Right cardiac atrium (tissue), 5 donors: ENCODE measurements around the gene AEBP1. TPM values are rescaled to one million over a fixed set of nuclear protein-coding genes. Genes with fewer than 3 reads are reported as not detected.

Experiments used
- ATAC-seq, 2 donors: fragments of 200-7000 bp; cut with Tn5 transposase; one replicate each; pipeline versions ENCODE4 v1.8.0 to v1.9.1; 2020; ENCODE audit warnings: moderate library complexity in 2 of 2, mild to moderate bottlenecking in 1 of 2
- DNase-seq, 3 donors: peaks; one replicate each; pipeline ENCODE4 v3.0.0-alpha.2; 2020
- H3K27ac ChIP-seq: one replicate; pipeline ENCODE4 v1.5.1; 2013; ENCODE audit warnings: mild to moderate bottlenecking, low read length, control low read depth, moderate library complexity
- H3K27me3 ChIP-seq: one replicate; pipeline ENCODE4 v1.6.1; 2013; ENCODE audit not compliant: control insufficient read depth, insufficient read depth
- H3K4me1 ChIP-seq: one replicate; pipeline ENCODE4 v1.6.1; 2013; ENCODE audit warnings: low read length; ENCODE audit not compliant: control insufficient read depth, insufficient read depth
- H3K4me3 ChIP-seq: one replicate; pipeline ENCODE4 v1.5.1; 2013; ENCODE audit warnings: low read length, control low read depth
- H3K9me3 ChIP-seq: one replicate; pipeline ENCODE4 v1.6.1; 2013; ENCODE audit warnings: low read length; ENCODE audit not compliant: control insufficient read depth
- WGBS: extraction: QIAGEN DNeasy Blood & Tissue Kit; methylation state at CpG from one replicate; pipeline ENCODE4 v1.1.7; 2013; 5-methylcytosine and 5-hydroxymethylcytosine counted together
- intact Hi-C, 4 donors: fragments of 100-400 bp; cut with DNase I; formaldehyde crosslinking; loops; one replicate each; pipeline versions ENCODE4 v1.11.0 to v1.14.0; 2022 to 2023
- polyA plus RNA-seq: library from polyadenylated mRNA; stranded (reverse); fragments of 200-250 nt; gene quantifications from one replicate; pipeline ENCODE4 v1.2.3, GENCODE V29; 2013
- total RNA-seq, 4 donors: library from RNA; stranded (reverse); fragmentation: NEBNext Ultra II Directional; extraction: Animal tissue kit (Norgen Biotek cat#: 25700); gene quantifications; one replicate each; pipeline ENCODE4 v1.2.1, GENCODE V29; 2021
- donor health status: healthy with polysubstance abuse.
- donor health status: DM: no; HTN: yes; CAD: no.
- donor health status: DM: no; HTN: no; CAD: no.
- donor health status: DM: no; HTN: yes; CAD: no; lungs with severe emphysema.
- donor health status: DM: yes; HTN: yes; CAD: no.

Gene AEBP1
- total and polyA plus RNA-seq, 5 donors: 62.8 to 124 (median 94.6) TPM

DNA sequence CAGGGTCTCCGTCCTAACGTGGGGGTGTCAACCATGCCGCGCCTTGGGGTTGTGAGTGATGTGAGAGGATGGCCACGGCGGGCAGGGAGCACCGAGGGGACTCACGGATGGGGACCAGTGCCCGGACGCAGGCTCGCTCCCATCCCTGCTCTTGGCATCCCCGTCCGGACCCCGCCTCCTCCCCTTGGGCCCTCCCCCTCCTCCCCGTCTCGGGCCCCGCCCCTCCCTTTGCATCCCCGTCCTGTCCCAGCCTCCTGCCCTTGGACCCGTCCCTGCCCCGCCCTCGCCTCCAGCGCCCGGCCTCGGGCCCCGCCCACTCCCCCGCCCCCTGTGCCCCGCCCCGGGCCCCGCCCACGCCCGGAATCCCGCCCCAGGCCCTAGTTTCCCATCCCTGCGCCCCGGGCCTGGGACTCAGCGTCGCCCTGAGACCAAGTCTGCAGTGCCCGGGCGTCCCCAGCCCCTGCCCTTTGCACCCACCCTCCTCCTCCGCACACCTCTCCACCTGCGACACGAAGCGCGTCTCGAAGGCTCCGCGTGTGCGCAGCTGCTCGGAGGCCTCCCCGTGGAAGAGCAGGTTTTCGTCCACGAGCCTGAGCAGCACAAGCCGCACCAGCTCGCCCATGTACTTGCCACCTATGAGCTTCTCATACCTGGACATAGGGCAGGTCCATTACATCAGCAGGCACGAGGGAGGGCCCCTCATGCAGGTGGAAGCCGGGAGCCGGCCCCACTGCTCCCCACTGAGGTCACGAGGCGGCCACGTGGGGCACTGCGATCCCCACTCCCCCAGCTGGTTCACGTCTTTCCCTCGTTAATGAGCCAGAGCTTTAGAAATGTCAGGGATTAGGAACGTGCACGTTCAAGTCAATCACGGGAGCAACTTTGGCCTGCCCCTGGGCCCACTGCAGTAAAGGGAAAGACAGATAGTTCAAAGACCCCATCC lies 42.1 kb downstream of the AEBP1 start:
- peak; percentile 90 to 91 for ATAC-seq
- peak; percentile 90 to 96 (median 95) for DNase-seq
- Histone ChIP-seq H3K9me3 (no peaks in the 10 kb centered on the region), H3K27me3 (no peaks in the 10 kb centered on the region), H3K4me1 (peaks cover 2% of the 10 kb centered on the region), H3K4me3 (peak overlapping the region; percentile 24), H3K27ac (no peak overlapping the region)
- WGBS: 17% methylated on average over 65 of the region's 65 CpGs
- intact Hi-C loops: no loop called here

- Histone ChIP-seq H3K4me3 (no peak overlapping the region), H3K4me1 (peaks cover 2% of the 10 kb centered on the region), H3K27me3 (no peaks in the 10 kb centered on the region), H3K27ac (no peak overlapping the region), H3K9me3 (no peaks in the 10 kb centered on the region)
- peak in 2 of 3 donors; percentile 70 to 79 for DNase-seq
- WGBS: 48% methylated on average over 33 of the region's 33 CpGs
- no peak for ATAC-seq
- intact Hi-C loops: no loop called here
Measured at GRCh38 chr7:44147026-44147991, 43.2 kb downstream of the AEBP1 start.

- DNase-seq: no peak
- Histone ChIP-seq H3K27ac (no peak overlapping the region), H3K4me1 (peaks cover 2% of the 10 kb centered on the region), H3K9me3 (no peaks in the 10 kb centered on the region), H3K4me3 (no peak overlapping the region), H3K27me3 (no peaks in the 10 kb centered on the region)
- intact Hi-C loops: no loop called here
- no peak for ATAC-seq
- 62% methylated on average over 2 of the region's 2 CpGs for WGBS
Measured at GRCh38 chr7:44148166-44148565, 44.0 kb downstream of the AEBP1 start.

- intact Hi-C loops: no loop called here
- Histone ChIP-seq H3K4me3 (no peak overlapping the region), H3K27ac (no peak overlapping the region), H3K9me3 (no peaks in the 10 kb centered on the region), H3K4me1 (no peaks in the 10 kb centered on the region), H3K27me3 (no peaks in the 10 kb centered on the region)
- WGBS: 88% methylated on average over 9 of the region's 9 CpGs
- DNase-seq (no peak), ATAC-seq (no peak)
Measured at GRCh38 chr7:44148961-44149536, 44.9 kb downstream of the AEBP1 start.

DNA sequence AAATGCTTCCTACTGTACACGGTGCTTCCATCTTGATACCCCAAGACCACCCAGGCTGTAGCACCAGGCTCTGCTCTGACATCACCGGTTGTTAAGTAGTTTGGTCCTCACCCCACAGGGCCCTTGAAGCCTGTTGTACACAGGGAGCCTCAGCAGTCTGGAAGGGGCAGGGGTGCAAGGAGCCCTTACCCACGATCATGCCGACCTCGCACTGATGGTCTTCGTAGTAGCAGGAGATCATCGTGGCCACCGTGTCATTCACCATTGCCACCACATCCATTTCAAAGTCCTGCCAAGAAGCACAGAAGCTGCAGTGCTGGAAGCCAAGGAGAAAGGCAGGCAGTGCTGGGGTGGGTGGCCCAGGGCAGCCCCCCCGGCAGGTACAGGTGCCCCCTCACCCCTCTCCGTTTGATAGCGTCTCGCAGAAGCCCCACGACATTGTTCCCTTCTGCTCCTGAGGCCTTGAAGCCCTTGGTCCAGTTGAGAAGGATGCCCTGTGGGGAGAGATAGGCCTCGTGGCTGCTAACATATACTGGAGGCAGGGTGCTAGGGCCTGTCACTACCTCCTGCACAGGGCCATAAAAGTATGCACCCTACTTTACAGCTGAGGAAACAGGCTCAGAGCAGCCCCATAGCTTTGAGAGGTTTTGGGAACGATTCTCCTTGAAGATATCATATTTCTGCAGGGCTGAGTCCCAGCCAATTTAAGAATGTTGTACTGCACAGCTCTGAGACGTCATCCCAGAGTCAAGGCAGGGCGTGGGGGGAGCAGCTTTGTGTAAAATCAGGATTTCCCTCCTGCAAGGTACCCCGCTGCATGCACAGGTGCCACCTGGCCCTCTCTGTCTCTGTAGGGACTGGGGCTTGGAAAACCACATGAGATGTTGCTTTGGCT lies 45.7 kb downstream of the AEBP1 start:
- no peak overlapping the region for H3K4me3 ChIP-seq
- DNase-seq (peak in 1 of 3 donors; percentile 30), ATAC-seq (no peak)
- intact Hi-C loops: no loop called here
- no peaks in the 10 kb centered on the region for H3K27me3 ChIP-seq
- no peak overlapping the region for H3K27ac ChIP-seq
- H3K4me1 ChIP-seq: no peaks in the 10 kb centered on the region
- H3K9me3 ChIP-seq: no peaks in the 10 kb centered on the region
- 83% methylated on average over 18 of the region's 18 CpGs for WGBS

- intact Hi-C loops: no loop called here
- DNase-seq (no peak), ATAC-seq (no peak)
- 77% methylated on average over 5 of the region's 5 CpGs for whole genome bisulfite sequencing
- Histone ChIP-seq H3K4me3 (no peak overlapping the region), H3K9me3 (no peaks in the 10 kb centered on the region), H3K27me3 (no peaks in the 10 kb centered on the region), H3K4me1 (no peaks in the 10 kb centered on the region), H3K27ac (no peak overlapping the region)
Measured at GRCh38 chr7:44150466-44150832, 46.3 kb downstream of the AEBP1 start.

DNA sequence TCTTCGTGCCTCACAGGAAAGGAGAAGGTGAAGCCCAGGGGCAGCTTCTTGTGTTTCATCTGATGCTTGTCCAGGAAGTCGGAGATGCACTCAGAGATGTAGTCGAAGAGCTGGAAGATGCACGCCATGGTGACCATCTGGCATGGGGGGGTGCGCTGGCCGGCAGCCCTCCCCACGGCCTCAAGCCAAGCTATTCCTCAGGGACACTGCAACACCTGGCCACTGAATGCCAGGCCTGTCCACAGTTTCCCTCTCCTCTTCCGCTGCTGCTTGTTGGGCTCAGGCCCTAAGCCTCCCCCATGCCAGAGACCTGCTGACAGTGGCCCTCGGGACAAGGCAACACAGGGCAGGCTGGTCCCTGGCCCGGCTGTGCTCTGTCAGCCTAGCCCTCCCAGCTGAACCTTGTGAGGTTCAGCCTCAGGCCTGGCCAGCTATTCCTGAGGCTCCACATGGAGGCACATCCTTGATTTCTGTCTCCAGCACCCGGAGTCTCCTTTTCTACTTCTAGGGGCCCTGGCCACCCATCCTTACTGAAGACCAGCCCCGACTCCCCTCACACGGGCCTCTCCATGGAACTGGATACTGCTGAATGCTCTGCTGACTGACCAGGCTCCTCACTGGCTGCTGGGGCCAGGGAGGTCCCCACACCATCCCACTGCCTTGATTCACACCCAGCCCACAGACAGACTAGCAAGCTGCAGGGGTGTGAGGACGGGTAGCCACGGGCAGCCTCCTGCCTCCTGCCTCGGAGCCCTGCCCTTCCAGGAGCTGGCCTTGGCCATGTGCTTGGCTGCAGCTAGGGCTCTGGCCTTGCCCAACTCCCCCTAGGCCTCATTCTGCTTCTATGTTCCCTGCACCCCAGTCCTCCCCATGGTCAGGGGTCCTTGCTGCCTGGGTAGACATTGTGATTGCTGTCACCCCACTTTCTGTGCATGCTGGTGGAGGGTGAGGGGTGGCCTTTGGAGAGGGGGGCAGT lies 47.1 kb downstream of the AEBP1 start:
- intact Hi-C loops: no loop called here
- ATAC-seq: no peak
- Histone ChIP-seq H3K9me3 (no peaks in the 10 kb centered on the region), H3K4me1 (no peaks in the 10 kb centered on the region), H3K27ac (no peak overlapping the region), H3K4me3 (no peak overlapping the region), H3K27me3 (no peaks in the 10 kb centered on the region)
- no peak for DNase-seq
- 86% methylated on average over 16 of the region's 16 CpGs for WGBS

- DNase-seq (peak in 1 of 3 donors; percentile 38), ATAC-seq (no peak)
- no peak overlapping the region for H3K27ac ChIP-seq
- no peak overlapping the region for H3K4me3 ChIP-seq
- intact Hi-C loops: no loop called here
- no peaks in the 10 kb centered on the region for H3K4me1 ChIP-seq
- 97% methylated on average over 9 of the region's 9 CpGs for WGBS
- H3K9me3 ChIP-seq: no peaks in the 10 kb centered on the region
- no peaks in the 10 kb centered on the region for H3K27me3 ChIP-seq
Measured at GRCh38 chr7:44151956-44152355, 47.8 kb downstream of the AEBP1 start.
